Measurements from ENCODE around the gene PTDSS2. TPM values are rescaled to one million over a fixed set of nuclear protein-coding genes. Genes with fewer than 3 reads are reported as not detected.

PTDSS2 gene
- total and polyA plus RNA-seq, 9 of the 15 experiments (the other 6 are each of a cell fraction or from before 2014, with no cell fraction given), result 0.45 to 53.9 (median 17.2) TPM

GRCh38 chr11:419248-420005 lies 30.7 kb upstream of the PTDSS2 start:
- 76% methylated on average over 19 of the region's 20 CpGs for WGBS (ENCODE audit: insufficient coverage, low coverage, missing lambda C conversion rate)
- BruUV-seq (replicated peaks), result no TSS peak
- no peak overlapping the region for H3K4me2 ChIP-seq (ENCODE audit: insufficient read depth, low read length)
- H3K4me3 ChIP-seq, result no peak overlapping the region
- no peak for DNase-seq (ENCODE audit: extremely low read depth in 1 of 4, low spot score in 3 of 4)
- H2AFZ ChIP-seq (ENCODE audit: low read depth, low read length), result no peak overlapping the region
- intact Hi-C loops (cut with micrococcal nuclease) (no loop called here), in situ Hi-C loops (cut with MboI) (no loop called here)
- no peaks in the 10 kb centered on the region for H4K20me1 ChIP-seq (replicated peaks; ENCODE audit: control insufficient read depth, insufficient read depth, low read length)
- H3K27me3 ChIP-seq (ENCODE audit: control insufficient read depth in 2 of 2, insufficient read depth in 2 of 2, low read length in 2 of 2), result no peaks in the 10 kb centered on the region
- 0 out of 2 replicates have a peak, but pooled peaks cover 2% of the 10 kb centered on the region for H3K9me3 ChIP-seq (replicated peaks; ENCODE audit: control insufficient read depth, insufficient read depth, low read depth, low read length)
- no peaks in the 10 kb centered on the region for H3K79me2 ChIP-seq (ENCODE audit: control insufficient read depth, insufficient read depth, low read length)
- POLR2A ChIA-PET, result interaction anchor here (0.8 kb wide), 1 partner anchor 21 kb away, joined by 3 read pairs; no protein-coding TSS in a partner anchor
- H3K9me1 ChIP-seq (ENCODE audit: control insufficient read depth, insufficient read depth, low read length), result no peaks in the 10 kb centered on the region
- H3K9ac ChIP-seq (ENCODE audit: insufficient read depth in 1 of 2, low read depth in 2 of 2, low read length in 2 of 2), result no peak overlapping the region; a peak in 1 of 4 replicates
- H3K4me1 ChIP-seq (replicated peaks in 1 of 2; ENCODE audit: control insufficient read depth in 2 of 2, insufficient read depth in 2 of 2, low read length in 2 of 2), result peaks cover 10 to 62% of the 10 kb centered on the region in 2 experiments
- TF ChIP-seq POLR2G (IDR thresholded peaks at IDR 0.05; ENCODE audit: low read depth, low read length), result 0 out of 2 replicates have a peak, but pooled peaks have one; percentile 17
- TF ChIP-seq THAP12 (CRISPR knock-in tag; IDR thresholded peaks at IDR 0.05), result no peak
- no peaks in the 10 kb centered on the region for H3K36me3 ChIP-seq (ENCODE audit: control insufficient read depth, insufficient read depth, low read length)
- no peak for FAIRE-seq
- no peak overlapping the region for H3K27ac ChIP-seq (ENCODE audit: extremely low read depth, low read depth, low read length)
- CTCF ChIA-PET (ENCODE audit: low intra/inter-chr PET ratio), result no interaction called here
- no peak for ATAC-seq
